Fibroblast of lung (primary cell): ENCODE data around the gene ATG7.

ENCODE experiments used
- CTCF ChIP-seq, 2 donors: IDR thresholded peaks in 1 of 2; conservative IDR thresholded peaks in 1 of 2; 1 replicate in 1 of 2; 2 replicates in 1 of 2; pipeline ENCODE4 v1.5.1; 2011 to 2012; ENCODE audit warnings: low read length in 2 of 2, control low read depth in 1 of 2, inconsistent platforms in 1 of 2, low read depth in 1 of 2, mild to moderate bottlenecking in 1 of 2
- EZH2 ChIP-seq: IDR thresholded peaks from 2 replicates; pipeline ENCODE4 v1.5.1; 2012; ENCODE audit warnings: low read length, control low read depth, mild to moderate bottlenecking; ENCODE audit errors: missing control alignments

- TF ChIP-seq CTCF (conservative IDR thresholded peaks at IDR 0.05 in 1 of 2, IDR thresholded peaks at IDR 0.05 in 1 of 2; ENCODE audit: low read depth in 1 of 2, low read length in 2 of 2) (no peak), EZH2 (no peak)
Measured at GRCh38 chr3:11534011-11534792, 262.0 kb downstream of the ATG7 start.
